DMS153 (cell line): ENCODE results near the gene BTBD19.
"Not testable (repeated sequence)": the region's sequence is repeated elsewhere in the genome, so short reads cannot be mapped to it uniquely, and the experiment has no call there.

Experiments used
- DNase-seq: peaks from one replicate; lab custom pipeline; 2025; lab: John Stamatoyannopoulos, UW

BTBD19 gene

DNA sequence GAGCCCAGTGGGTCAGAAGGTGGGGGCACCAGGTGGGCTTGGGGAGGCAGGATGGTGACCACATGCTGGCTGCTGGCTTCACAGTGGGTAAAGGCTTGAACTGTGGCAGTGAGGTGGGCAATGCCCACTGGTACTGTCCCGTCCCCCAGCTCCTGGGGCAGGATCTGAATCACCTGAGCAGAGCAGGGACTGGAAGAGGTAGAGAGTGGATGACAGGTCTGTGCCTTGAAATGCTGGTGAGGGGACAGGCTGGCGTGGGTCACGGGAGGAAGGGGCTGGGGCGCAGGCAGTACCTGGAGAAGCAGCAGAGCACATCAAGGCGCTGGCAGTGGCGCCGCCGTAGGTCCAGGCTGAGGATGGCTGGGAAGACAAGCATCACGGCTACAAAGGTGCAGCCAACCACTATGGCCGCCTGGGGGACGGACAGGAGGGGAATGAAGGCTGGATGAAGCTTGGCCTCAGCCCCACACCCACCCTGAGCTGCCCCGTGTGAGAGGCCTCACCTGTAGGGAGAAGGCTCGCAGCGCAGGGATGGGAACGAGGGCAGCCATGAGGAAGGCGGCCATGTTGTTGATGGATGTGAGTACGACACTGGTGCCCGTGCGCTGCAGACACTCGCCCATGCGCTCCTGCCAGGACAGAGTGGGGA is 19.8 kb downstream of the BTBD19 start:
- DNase-seq, result no peak

DNA sequence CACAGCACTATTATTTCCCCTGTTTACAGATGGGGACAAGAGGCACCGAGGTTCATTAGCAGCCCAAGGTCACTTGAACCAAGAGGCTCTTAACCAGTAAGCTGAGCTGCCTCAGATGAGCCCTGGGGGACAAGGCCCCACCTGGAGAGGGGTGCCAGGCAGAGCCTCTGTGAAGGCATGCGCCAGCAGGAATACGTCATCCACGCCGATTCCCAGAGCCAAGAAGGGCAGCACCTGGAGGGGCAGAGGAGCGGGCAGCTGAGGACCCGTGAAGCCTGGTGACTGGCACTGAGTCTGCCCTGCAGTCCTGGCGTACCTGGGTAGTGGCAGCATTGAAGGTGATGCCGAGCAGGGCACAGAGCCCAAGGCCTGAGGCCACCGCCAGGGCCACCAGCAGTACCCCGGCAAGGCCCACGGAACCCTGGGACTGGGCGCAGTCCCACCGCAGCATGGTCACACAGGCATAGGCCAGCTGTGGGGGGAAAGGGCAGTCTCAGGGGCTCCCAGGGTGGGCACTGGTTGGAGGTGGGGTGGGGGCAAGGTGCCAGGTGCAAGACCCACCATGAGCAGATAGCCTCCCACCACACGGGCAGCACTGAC is 20.6 kb downstream of the BTBD19 start:
- no peak for DNase-seq

DNA sequence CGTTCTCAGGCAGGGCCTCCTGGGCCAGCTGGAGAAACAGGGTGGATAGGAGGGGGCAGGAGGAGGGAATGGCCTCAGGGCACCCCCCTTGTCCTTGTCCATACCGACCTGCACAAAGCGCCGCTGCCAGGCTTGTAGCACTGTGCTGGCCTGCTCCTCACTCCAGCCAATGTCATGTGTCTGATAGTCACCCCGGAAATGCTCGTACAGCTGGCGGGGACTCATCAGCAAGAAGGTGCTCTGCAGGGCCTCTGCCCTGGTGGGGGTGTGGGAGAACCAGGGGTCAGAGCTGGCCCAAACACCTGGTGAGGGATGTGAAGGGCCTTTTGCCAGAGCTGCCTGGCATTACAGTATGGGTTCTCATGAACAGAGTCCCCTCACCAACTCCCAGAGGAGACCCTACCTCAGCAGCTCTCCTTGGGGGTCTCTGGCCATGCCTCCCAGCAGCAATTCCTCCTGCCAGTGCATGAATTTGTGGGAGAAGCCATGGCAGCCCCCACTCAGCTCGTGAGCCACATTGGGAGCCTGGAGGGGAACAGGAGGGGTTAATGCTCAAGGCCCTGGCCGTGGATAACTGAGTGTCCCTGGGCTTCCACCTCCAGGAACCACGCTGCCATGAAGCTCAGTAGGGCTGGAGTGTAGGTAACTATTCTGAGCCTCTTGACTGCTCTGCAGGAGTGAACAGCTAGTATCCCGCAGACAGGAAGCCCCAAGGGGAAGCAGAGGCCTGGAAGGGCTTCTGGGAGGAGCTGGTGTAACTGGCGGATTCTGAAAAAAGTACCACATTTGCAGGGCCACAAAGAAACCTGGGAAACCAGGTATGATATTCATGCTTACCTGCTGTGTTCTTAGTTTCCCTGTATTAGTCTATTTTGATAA is 21.4 kb downstream of the BTBD19 start:
- no peak for DNase-seq

DNA sequence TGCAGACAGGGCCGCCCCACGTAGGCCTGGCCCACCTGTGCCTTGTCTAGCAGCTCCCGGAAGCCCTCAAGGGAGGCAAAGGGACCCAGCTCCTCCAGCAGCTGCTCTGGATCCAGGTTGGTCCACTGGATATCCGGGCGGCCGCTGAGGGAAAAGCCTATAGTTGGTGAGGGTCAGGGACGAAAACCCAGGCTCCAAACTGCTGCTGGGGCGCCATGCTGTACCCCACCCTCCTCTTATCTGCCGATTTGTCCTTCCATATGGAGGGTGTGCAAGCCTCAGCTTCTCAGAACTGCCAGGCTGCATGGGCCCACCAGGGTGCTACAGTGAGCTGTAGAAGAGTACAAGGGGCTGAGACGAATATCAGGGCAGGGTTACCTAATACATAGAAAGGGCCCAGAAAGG is 22.6 kb downstream of the BTBD19 start:
- DNase-seq, result no peak

DNA sequence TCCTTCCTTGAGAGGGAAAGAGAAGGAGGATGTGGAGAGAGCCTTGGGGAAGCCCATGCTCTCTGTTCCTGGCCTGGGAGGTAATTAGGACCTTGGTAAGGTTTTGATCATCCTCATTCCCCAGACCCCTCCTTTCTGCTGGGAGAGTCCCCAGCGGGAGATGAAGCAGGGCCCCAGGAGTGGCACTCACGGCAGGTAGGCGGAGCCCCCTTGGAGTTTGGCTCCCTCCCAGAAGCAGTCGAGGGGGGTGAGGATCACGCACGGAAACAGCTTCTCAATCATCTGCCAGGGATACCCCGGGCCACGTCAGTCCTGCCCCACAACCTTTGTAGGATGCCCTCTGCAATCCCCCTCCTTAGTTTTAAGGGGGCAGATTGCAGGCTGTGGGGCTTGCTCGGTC is 23.2 kb downstream of the BTBD19 start:
- no peak for DNase-seq

DNA sequence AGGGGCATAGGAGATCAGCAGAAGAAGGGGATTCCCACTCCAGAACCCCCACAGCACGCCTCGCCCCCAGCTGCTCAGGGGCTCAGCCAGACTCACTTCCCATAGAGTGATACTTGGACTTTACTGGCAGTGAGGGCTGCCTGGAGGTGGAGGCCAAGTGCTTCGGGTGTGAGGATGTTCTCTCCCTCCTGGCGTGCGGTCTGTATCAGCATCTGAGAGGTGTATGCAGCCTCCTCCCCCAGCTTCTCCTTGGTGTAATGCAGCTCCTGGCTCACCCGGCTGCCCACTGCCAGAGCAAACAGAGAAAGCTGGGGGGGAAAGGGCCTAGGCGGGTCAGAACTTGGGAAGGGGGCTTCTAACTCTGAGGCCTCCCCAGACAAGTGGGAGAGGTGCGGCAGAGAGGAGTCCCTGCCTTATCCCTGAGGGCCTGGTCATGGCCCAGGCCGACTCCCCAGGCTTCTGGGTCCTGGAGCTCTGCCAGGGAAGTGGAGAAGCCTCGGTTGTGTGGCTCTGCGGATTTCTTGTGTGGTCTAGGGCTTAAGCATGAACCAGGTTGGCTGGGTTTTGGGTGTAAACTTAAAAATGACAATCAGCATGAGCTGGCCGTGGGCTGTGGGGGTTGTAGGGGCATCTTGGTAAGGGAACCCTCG is 23.9 kb downstream of the BTBD19 start:
- DNase-seq, result no peak

DNA sequence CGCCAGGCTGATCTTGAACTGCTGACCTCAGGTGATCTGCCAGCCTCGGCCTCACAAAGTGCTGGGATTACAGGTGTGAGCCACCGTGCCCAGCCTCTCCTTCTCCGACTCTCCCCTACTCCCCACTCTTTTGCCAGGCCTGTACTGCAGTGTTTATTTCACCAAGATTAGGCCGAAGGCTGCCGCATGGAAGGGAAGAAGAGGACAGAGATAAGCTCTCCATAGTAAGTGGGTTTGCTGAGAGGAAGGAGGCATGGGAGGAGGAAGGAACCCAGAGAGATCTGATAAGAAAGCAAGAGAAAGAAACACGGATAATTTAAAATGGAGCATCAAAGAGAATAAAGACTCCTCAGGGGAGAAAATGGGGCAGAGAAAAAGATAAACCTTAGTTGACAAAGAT is 26.0 kb downstream of the BTBD19 start:
- no peak for DNase-seq

DNA sequence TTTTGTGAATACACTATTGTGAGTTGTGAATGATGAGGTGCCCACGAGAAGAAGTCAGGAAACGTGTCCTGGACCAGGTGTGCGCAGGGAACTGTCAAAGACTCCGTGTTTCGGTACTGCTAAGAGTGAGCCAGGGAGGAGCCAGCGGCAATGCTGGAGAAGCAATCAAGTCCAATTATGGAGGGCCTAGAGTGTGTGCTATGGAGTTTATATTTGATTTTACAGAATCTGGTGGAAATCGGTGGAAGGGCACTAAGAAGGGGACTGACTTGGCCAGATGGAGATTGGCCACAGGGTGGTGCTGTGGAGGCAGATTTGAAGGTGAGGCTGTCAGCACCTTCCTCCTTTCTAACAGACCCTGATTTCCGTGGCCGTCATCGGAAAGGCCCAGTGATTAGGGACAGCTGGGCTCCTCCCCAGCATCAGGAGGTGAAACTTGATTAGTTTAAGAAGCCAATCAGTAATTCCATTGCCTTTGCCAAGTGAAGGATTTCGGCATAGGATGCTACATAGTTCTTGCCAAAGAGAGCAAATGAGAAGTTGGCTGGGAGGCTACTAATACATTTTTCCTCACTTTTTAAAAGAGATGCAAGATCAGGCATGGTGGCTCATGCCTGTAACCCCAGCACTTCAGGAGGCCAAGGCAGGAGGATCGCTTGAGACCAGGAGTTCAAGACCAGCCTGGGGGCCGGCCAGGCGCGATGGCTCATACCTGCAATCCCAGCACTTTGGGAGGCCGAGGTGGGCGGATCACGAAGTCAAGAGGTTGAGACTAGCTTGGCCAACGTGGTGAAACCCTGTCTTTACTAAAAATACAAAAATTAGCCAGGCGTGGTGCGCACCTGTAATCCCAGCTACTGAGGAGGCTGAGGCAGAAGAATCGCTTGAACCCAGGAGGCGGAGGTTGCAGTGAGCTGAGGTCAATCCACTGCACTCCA is 27.7 kb downstream of the BTBD19 start:
- DNase-seq, result peak; percentile 76

DNA sequence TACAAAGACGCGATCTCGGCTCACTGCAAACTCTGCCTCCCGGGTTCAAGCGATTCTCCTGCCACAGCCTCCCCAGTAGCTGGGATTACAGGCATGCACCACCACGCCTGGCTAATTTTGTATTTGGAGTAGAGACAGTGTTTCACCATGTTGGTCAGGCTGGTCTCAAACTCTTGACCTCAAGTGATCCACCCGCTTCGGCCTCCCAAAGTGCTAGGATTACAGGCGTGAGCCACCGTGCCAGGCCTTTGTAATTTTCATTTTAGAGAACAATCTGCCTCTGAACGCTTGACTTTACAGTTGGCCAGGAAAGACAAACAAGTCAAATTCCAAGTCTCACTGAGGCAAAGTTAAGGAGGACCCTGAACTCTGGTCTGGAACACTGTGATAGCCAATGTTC is 30.0 kb downstream of the BTBD19 start:
- not testable (repeated sequence) for DNase-seq

DNA sequence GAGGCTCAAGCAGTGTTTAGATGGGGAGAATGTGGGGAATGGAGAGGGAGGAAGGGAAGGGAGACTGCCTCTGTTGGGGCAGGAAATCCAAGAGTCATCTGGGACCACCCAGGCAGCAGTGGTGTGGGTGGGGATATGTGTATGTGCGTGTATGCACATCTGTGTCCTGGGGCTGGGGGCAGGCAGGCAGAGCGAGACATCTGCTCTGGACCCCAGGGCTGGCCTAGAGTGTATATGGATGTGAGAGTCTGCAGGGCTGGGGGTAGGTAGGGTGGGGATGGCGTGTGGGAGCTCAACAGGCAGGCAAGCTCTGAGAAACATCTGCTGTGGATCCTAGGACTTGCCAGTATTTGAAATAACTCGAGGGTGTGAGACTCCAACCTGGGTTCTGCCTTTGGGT is 31.3 kb downstream of the BTBD19 start:
- no peak for DNase-seq

DNA sequence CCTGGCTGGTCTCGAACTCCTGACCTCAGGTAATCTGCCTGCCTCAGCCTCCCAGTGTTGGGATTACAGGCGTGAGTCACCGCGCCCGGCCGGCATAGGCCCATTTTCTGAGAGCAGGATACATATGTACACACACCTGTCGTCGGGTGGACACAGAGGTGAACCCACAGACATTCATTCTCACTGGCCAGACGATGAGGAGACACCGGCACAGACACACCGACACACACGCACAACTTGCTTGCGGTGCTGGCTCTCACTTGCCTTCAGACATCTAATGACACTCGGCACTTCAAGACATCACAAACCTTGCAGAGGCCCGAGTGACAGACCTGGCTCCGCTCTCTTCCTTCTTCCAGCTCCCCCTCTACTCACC is 34.2 kb downstream of the BTBD19 start:
- no peak for DNase-seq

DNA sequence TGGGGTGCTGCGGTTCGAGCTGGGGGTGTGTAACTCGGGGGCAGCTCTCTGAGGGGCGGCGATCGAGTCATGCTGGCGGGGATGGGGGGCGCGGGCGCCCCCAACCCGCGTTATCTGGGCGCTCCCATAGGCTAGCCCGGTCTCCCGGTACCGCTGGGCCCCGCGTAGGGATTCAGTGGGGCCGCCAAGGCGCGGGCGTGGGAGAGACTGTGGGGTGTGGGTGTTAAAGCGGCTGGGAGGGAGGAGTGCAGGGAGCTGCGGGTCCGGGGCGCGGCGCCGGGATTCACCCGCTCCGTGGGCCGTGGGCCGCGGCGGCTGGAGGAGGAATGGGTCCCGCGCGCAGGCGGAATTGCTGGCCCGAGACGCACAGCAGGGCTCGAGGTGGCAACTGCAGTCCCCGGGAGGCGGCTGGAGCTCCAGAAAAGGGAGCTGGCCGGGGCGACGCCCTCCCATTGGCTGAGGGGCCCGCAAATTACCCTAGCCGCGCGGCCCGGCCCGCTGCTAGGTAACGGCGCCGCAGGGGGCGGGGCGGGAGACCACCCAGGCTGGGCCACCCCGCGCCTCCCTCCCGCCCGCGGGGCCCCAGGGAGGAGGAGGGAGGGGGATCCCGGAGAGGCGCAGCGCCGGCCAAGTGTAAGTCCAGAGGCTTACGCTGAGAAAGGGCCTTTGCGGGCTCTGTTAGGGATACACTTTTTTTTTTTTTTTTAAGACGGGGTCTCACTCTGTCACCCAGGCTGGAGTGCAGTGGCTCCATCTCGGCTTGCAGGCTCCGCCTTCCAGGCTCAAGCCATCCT is 34.7 kb downstream of the BTBD19 start, which contains the start of gene PTCH2:
Gene PTCH2, minus strand, starts transcription at position 392 of the 794 bp plus-strand sequence. Its CDS starts 321 bp downstream, at position 71.
- DNase-seq, result peak; percentile 42

DNA sequence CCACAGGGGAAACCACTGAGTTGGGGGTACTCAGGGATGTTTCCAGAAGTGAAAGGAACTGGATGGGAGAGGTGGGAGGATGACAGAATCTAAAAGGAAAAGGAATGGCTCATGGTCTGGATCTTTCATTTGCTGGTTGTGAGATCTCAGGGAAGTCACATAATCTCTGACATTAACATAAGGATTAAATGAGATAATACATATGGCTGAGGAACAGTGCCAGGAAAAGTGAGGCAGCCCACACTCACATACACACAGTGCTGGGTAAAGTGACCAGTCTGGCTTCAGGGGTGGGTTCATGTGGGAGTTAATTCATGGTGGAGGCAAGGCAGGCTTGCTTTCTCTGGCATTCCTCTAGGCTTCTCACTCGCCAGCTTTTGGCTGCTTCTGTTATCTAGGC is 38.7 kb downstream of the BTBD19 start:
- no peak for DNase-seq

DNA sequence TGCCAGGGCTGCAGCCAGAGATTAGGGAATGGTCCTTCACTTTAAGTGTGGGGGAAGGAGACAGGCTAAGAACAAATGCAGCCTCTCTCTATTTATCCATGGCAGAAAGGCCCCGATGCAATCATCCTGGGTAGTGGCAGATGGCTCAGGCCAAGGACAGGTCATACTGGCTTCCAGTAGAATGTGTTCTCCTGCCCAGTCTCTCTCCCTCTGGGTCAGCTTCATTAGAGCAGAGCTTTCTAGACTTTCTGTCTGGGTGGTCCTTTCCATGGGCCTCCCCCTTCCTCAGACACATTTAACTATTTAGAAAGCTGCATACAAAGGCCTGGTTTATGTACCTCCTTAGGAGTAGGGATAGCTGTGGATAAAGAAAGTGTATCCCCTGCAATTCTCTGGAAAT is 39.5 kb downstream of the BTBD19 start:
- DNase-seq, result no peak

DNA sequence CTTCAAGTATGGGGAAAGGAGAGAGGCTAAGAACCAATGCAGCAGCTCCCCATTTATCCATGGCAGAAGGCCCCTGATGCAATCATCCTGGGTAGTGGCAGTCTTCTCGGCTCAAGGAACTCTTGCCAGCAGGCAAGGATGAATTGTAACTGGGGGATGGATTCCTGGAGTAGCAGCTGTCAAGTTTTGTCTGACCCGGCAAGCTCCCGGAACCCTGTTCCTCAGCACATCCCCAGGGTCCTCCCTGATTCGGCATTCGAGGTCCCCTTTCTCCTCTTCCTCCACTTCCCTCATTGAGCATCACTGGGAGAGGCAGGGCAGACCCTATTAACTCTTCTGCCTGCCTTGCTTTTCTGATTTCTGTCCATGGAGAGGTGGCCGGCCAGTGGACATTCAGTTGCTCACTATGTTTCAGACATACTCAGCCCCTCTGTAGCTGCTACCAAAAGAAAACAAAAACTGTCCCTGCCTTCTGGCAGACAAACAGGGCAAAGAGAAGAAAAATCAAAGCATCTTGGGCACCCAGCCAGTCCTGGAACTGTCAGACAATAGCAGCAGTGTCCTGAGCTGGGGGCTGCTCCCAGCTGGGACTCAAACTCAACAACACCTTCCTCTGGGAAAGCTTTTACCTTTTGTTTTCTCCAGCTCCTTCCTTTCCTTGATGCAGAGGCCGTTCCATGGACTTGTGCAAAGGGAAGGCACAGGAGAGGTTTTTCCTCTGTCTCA is 40.3 kb downstream of the BTBD19 start:
- no peak for DNase-seq

DNA sequence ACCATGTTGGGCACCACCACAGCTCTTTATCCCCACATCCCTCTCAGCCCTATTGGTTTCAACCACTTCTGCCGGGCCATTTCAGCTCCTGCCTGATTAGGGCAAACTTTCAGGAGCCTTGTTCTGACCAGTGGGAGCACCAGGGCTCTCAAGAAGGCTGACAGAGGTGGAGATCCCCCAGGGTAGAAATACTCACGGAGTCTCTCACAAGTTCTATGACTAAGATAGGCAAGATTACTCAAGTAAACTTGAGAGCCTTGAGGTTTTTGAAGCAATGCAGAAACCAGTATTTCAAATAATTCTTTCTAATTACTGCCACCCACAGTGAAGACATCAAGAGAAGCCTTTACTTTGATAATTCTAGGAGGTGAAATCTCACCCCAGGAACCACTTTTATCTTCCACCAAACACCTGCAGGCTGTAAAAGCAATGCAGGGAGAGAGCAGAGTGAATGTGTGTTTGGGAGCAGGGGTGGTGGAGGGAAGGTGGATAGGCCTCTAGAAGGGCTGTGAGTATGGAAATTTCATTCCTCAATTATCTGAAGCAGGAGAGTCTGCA is 41.3 kb downstream of the BTBD19 start:
- DNase-seq, result no peak

DNA sequence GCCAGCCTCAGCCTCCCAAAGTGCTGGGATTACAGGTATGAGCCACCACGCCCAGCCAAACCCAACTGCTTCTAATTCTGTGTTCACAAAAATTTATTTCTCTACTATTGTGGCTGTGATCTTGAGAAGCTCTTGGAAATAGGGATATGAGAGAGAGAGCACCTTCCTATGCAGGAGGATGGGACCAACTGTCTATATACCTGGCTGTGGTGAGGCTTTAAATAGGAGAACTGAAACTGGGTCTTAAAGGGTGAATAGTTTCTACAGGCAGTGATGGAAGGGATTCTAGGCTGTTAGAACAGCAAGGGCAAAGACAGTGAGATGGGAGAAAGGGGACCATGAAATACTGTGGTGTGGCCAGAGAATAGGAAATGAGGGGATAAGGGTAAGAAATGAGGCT is 43.0 kb downstream of the BTBD19 start:
- no peak for DNase-seq

DNA sequence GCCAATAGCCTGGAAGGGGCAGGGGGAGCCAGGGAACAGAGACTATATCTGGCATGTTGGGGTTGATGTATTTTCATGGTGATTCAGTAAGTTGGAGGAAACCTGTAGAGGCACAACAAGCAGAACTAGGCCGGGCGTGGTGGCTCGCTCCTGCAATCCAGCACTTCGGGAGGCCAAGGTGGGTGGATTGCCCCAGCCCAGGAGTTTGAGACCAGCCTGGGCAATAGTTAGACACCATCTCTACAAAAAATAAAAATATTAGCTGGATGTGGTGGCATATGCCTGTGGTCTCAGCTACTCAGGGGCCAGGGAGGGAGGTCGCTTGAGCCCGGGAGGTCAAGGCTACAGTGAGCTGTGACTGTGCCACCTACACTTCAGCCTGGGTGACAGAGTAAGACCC is 44.9 kb downstream of the BTBD19 start:
- DNase-seq, result no peak

DNA sequence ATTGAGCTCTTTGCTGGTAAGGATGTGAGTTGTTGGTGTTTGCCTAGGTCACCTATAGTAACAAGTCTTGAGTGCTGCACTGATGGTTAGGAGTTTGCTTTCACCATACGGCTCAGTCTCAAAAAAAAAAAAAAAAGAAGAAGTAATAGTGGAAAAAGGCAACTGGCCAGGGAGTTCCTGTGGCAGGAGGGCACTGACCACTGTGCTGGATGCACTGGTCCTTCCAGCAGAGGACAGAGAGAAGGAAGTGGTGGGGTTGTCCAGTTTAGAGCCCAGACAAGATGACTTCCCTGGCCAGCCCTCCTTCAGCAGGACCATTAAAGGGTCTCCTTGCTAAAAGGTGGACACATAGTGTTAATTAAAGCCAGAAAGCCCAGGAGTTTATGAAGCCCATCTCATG is 46.6 kb downstream of the BTBD19 start:
- no peak for DNase-seq

DNA sequence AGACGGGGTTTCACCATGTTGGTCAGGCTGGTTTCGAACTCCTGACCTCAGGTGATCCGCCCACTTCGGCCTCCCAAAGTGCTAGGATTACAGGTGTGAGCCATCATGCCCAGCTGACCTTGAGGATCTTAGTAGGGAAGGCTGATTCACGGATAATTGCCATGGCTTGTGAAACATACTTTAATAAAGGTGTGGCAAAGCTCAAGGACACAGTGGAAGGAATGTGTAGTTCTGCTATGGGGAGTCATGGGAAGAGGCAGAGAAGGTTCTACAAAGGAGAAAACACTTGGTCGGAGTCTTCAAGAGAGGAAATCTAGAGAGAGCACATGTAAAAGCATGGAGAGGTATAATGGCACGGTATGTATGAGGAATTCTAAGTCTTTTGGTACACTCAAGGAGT is 47.4 kb downstream of the BTBD19 start:
- no peak for DNase-seq
